HCT116 (cell line): ENCODE measurements around the gene P2RY13. TPM values are rescaled to one million over a fixed set of nuclear protein-coding genes. Genes with fewer than 3 reads are reported as not detected.
A peak's percentile ranks its signal among the peaks of the same experiment; 100 is the strongest.

Experiments used
- ATAC-seq: fragments of 200-7000 bp; cut with Tn5 transposase; 2 replicates; pipeline ENCODE4 v1.9.1; 2020; ENCODE audit warnings: mild to moderate bottlenecking, moderate library complexity
- BruUV-seq: library from RNA; stranded (reverse); fragments of 400-500 nt; replicated peaks from 2 replicates; lab custom pipeline; 2021; lab: Mats Ljungman, UMichigan
- CTCF ChIA-PET: fragments of 300-600 bp; sonication (Branson Sonifier 250); formaldehyde crosslinking; loops from one replicate; lab custom pipeline; 2021; ENCODE audit warnings: antibody characterized with exemption; lab: Charles Lee
- POLR2A ChIA-PET: fragments of 300-600, 350-600 bp; sonication (Branson Sonifier 250); formaldehyde crosslinking; loops from one replicate; lab custom pipeline; 2021; ENCODE audit warnings: antibody characterized with exemption; lab: Charles Lee
- RAD21 ChIA-PET, 2 experiments: fragments of 300-600 bp; sonication (Branson Sonifier 250); formaldehyde crosslinking; loops; one replicate each; lab custom pipeline; 2023; ENCODE audit warnings: low total read pairs in 2 of 2; ENCODE audit not compliant: uncharacterized antibody in 2 of 2, unreplicated experiment in 2 of 2, low non-redundant PET in 1 of 2; lab: Charles Lee
- DNase-seq: peaks from one replicate; pipeline ENCODE4 v3.0.0-alpha.2; 2010; ENCODE audit warnings: low read depth, low spot score
- H2AFZ ChIP-seq: fragments of 200-600 bp; shearing (Covaris generic), sonication (generic); 2 replicates; pipeline ENCODE4 v1.6.1; 2017; ENCODE audit warnings: low read depth, mixed run types, mixed read lengths, antibody characterized with exemption, low read length; ENCODE audit not compliant: poor library complexity, severe bottlenecking
- H3K27ac ChIP-seq: 2 replicates; pipeline ENCODE4 v1.5.1; 2012; ENCODE audit warnings: low read depth, low read length
- H3K27me3 ChIP-seq: fragments of 200-600 bp; sonication (generic); 2 replicates; pipeline ENCODE4 v1.6.1; 2016; ENCODE audit warnings: mixed run types, low read length, mixed read lengths; ENCODE audit not compliant: insufficient read depth
- H3K36me3 ChIP-seq, 2 experiments: fragments of 200-500 bp in 1 of 2; fragments of 200-600 bp in 1 of 2; sonication (Bioruptor generic) in 1 of 2; sonication (generic) in 1 of 2; 2 replicates each; pipeline versions ENCODE4 v1.5.1 to v1.6.1; 2014 to 2016; ENCODE audit warnings: low read length in 2 of 2, inconsistent platforms in 1 of 2, mixed read lengths in 1 of 2, mixed run types in 1 of 2; ENCODE audit not compliant: insufficient read depth in 2 of 2, control insufficient read depth in 1 of 2
- H3K4me1 ChIP-seq, 2 experiments: fragments of 200-600 bp in 1 of 2; sonication (generic) in 1 of 2; 2 replicates each; pipeline versions ENCODE4 v1.5.1 to v1.6.1; 2012 to 2017; ENCODE audit warnings: low read length in 2 of 2, inconsistent platforms in 1 of 2, mild to moderate bottlenecking in 1 of 2, mixed read lengths in 1 of 2, mixed run types in 1 of 2, moderate library complexity in 1 of 2; ENCODE audit not compliant: insufficient read depth in 2 of 2, control insufficient read depth in 1 of 2
- H3K4me2 ChIP-seq: fragments of 200-600 bp; sonication (generic); 2 replicates; pipeline ENCODE4 v1.6.1; 2017; ENCODE audit warnings: mixed run types, low read length, mixed read lengths
- H3K4me3 ChIP-seq, 2 experiments: fragments of 200-600 bp in 1 of 2; sonication (generic) in 1 of 2; replicated peaks in 1 of 2; 2 replicates each; pipeline ENCODE4 v1.5.1; 2011 to 2016; ENCODE audit warnings: low read length in 2 of 2, control low read depth in 1 of 2, low read depth in 1 of 2, mild to moderate bottlenecking in 1 of 2, mixed read lengths in 1 of 2, mixed run types in 1 of 2
- H3K79me2 ChIP-seq: fragments of 200-600 bp; sonication (generic); 2 replicates; pipeline ENCODE4 v1.6.1; 2017; ENCODE audit warnings: mild to moderate bottlenecking, mixed run types, low read length, moderate library complexity, mixed read lengths; ENCODE audit not compliant: insufficient read depth
- H3K9ac ChIP-seq: fragments of 200-600 bp; sonication (generic); 2 replicates; pipeline ENCODE4 v1.6.1; 2016; ENCODE audit warnings: low read length, mixed read lengths
- H3K9me2 ChIP-seq: fragments of 200-600 bp; sonication (generic), shearing (Covaris generic); 2 replicates; pipeline ENCODE4 v1.6.1; 2017; ENCODE audit warnings: mixed run types, mild to moderate bottlenecking, moderate library complexity; ENCODE audit not compliant: insufficient read depth
- H3K9me3 ChIP-seq, 2 experiments: fragments of 200-500 bp in 1 of 2; fragments of 200-600 bp in 1 of 2; sonication (Bioruptor generic) in 1 of 2; sonication (generic) in 1 of 2; 2 replicates each; pipeline ENCODE4 v1.6.1; 2014 to 2017; ENCODE audit warnings: low read length in 2 of 2, mixed read lengths in 2 of 2, inconsistent platforms in 1 of 2, low read depth in 1 of 2, mild to moderate bottlenecking in 1 of 2, mixed run types in 1 of 2, moderate library complexity in 1 of 2; ENCODE audit not compliant: control insufficient read depth in 1 of 2, insufficient read depth in 1 of 2
- H4K20me1 ChIP-seq: fragments of 200-600 bp; sonication (generic), shearing (Covaris generic); 2 replicates; pipeline ENCODE4 v1.6.1; 2017; ENCODE audit warnings: mixed run types, mild to moderate bottlenecking, moderate library complexity; ENCODE audit not compliant: insufficient read depth
- EGR1 ChIP-seq: IDR thresholded peaks from 2 replicates; pipeline ENCODE4 v1.6.1; 2012; ENCODE audit warnings: low read depth
- REST ChIP-seq: IDR thresholded peaks from 2 replicates; pipeline ENCODE4 v1.6.1; 2012; ENCODE audit warnings: low read depth
- SRF ChIP-seq: IDR thresholded peaks from 2 replicates; pipeline ENCODE4 v1.6.1; 2012; ENCODE audit warnings: low read depth
- intact Hi-C: fragments of 100-400 bp; cut with micrococcal nuclease; formaldehyde crosslinking; loops from 2 replicates; pipeline ENCODE4 v1.10.0; 2022
- total RNA-seq: library from RNA; stranded (reverse); gene quantifications from one replicate; pipeline ENCODE4 v1.2.1, GENCODE V29; 2021; ENCODE audit not compliant: unreplicated experiment
- TF ChIP-seq, protein P1 (sequence below), 3 experiments: fragments of 200-600 bp in 1 of 3; sonication (generic) in 1 of 3; IDR thresholded peaks in 2 of 3; conservative IDR thresholded peaks in 1 of 3; 2 replicates each; pipeline ENCODE4 v1.5.1; 2012 to 2017; ENCODE audit warnings: low read depth in 2 of 3, low read length in 2 of 3, antibody characterized with exemption in 1 of 3, borderline replicate concordance in 1 of 3, control low read depth in 1 of 3, mild to moderate bottlenecking in 1 of 3, mixed read lengths in 1 of 3, mixed run types in 1 of 3, moderate library complexity in 1 of 3; ENCODE audit not compliant: insufficient read depth in 1 of 3
- TF ChIP-seq, protein P2 (sequence below): IDR thresholded peaks from 2 replicates; pipeline ENCODE4 v1.6.1; 2011; ENCODE audit warnings: mild to moderate bottlenecking, low read length, moderate library complexity; ENCODE audit not compliant: insufficient replicate concordance; ENCODE audit errors: extremely low read depth

The P2RY13 gene
- total RNA-seq, 1 experiment from 2014 or later: not detected

GRCh38 chr3:151318991-151319390, 10.4 kb downstream of the P2RY13 start:
- no peaks in the 10 kb centered on the region for H3K79me2 ChIP-seq
- H3K4me1 ChIP-seq: peaks cover 44 to 52% of the 10 kb centered on the region in 2 experiments
- DNase-seq (no peak), ATAC-seq (no peak)
- H3K9me3 ChIP-seq: no peaks in the 10 kb centered on the region
- no peaks in the 10 kb centered on the region for H3K36me3 ChIP-seq
- H3K9me2 ChIP-seq: no peaks in the 10 kb centered on the region
- no TSS peak for BruUV-seq
- no peak overlapping the region for H2AFZ ChIP-seq
- RAD21 ChIA-PET: interaction anchor here in 1 of 2 experiments (0.7 kb wide), 1 partner anchor 15 kb away, joined by 3 read pairs; no protein-coding TSS in a partner anchor
- CTCF ChIA-PET: interaction anchor here (1.6 kb wide), 1 partner anchor 9 kb away, joined by 5 read pairs; no protein-coding TSS in a partner anchor
- H3K4me3 ChIP-seq: no peak overlapping the region
- TF ChIP-seq, protein P1, sequence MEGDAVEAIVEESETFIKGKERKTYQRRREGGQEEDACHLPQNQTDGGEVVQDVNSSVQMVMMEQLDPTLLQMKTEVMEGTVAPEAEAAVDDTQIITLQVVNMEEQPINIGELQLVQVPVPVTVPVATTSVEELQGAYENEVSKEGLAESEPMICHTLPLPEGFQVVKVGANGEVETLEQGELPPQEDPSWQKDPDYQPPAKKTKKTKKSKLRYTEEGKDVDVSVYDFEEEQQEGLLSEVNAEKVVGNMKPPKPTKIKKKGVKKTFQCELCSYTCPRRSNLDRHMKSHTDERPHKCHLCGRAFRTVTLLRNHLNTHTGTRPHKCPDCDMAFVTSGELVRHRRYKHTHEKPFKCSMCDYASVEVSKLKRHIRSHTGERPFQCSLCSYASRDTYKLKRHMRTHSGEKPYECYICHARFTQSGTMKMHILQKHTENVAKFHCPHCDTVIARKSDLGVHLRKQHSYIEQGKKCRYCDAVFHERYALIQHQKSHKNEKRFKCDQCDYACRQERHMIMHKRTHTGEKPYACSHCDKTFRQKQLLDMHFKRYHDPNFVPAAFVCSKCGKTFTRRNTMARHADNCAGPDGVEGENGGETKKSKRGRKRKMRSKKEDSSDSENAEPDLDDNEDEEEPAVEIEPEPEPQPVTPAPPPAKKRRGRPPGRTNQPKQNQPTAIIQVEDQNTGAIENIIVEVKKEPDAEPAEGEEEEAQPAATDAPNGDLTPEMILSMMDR (IDR thresholded peaks at IDR 0.05 in 2 of 3, conservative IDR thresholded peaks at IDR 0.05 in 1 of 3; ENCODE audit: borderline replicate concordance in 1 of 3, insufficient read depth in 1 of 3, low read depth in 2 of 3, low read length in 2 of 3): no peak
- TF ChIP-seq EGR1 (no peak), SRF (no peak), REST (no peak)
- TF ChIP-seq, protein P2, sequence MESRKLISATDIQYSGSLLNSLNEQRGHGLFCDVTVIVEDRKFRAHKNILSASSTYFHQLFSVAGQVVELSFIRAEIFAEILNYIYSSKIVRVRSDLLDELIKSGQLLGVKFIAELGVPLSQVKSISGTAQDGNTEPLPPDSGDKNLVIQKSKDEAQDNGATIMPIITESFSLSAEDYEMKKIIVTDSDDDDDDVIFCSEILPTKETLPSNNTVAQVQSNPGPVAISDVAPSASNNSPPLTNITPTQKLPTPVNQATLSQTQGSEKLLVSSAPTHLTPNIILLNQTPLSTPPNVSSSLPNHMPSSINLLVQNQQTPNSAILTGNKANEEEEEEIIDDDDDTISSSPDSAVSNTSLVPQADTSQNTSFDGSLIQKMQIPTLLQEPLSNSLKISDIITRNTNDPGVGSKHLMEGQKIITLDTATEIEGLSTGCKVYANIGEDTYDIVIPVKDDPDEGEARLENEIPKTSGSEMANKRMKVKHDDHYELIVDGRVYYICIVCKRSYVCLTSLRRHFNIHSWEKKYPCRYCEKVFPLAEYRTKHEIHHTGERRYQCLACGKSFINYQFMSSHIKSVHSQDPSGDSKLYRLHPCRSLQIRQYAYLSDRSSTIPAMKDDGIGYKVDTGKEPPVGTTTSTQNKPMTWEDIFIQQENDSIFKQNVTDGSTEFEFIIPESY: no peak
- no peaks in the 10 kb centered on the region for H4K20me1 ChIP-seq
- H3K4me2 ChIP-seq: peak overlapping the region; percentile 77
- H3K27me3 ChIP-seq: no peaks in the 10 kb centered on the region
- H3K9ac ChIP-seq: no peak overlapping the region
- H3K27ac ChIP-seq: no peak overlapping the region
- POLR2A ChIA-PET: no interaction called here
- intact Hi-C loops: no loop called here
